H1 (cell line): ENCODE data around the gene IFIT5. TPM values are rescaled to one million over a fixed set of nuclear protein-coding genes. Genes with fewer than 3 reads are reported as not detected.

Experiments
- BRCA1 ChIP-seq: IDR thresholded peaks from 2 replicates; pipeline ENCODE4 v1.6.1; 2012; ENCODE audit warnings: low read depth, low read length, improper control_type of control experiment
- CBX5 ChIP-seq: fragments of 300-800, 300-1000 bp; sonication (generic); IDR thresholded peaks from 2 replicates; pipeline ENCODE4 v1.7.1; 2016; ENCODE audit warnings: antibody characterized with exemption, low read length, low read depth
- CHD1 ChIP-seq: IDR thresholded peaks from 2 replicates; pipeline ENCODE4 v1.6.1; 2012; ENCODE audit warnings: low read depth, low read length, improper control_type of control experiment
- CREB1 ChIP-seq: IDR thresholded peaks from 2 replicates; pipeline ENCODE4 v1.6.1; 2012; ENCODE audit warnings: inconsistent platforms
- CTBP2 ChIP-seq: IDR thresholded peaks from 2 replicates; pipeline ENCODE4 v1.7.0; 2011; ENCODE audit warnings: borderline replicate concordance, mild to moderate bottlenecking, moderate library complexity, mixed read lengths, low read length; ENCODE audit not compliant: insufficient read depth, insufficient read length
- KDM4A ChIP-seq: IDR thresholded peaks from one replicate; pipeline ENCODE4 v1.7.1; 2012; ENCODE audit warnings: low read depth, mild to moderate bottlenecking, moderate library complexity, low read length, inconsistent platforms; ENCODE audit not compliant: severe bottlenecking
- SIN3A ChIP-seq, 2 experiments: IDR thresholded peaks in 1 of 2; conservative IDR thresholded peaks in 1 of 2; 2 replicates each; pipeline ENCODE4 v1.6.1; 2011 to 2012; ENCODE audit warnings: low read length in 2 of 2, improper control_type of control experiment in 1 of 2, low read depth in 1 of 2, mild to moderate bottlenecking in 1 of 2
- SIRT6 ChIP-seq: IDR thresholded peaks from one replicate; pipeline ENCODE4 v1.7.1; 2012; ENCODE audit warnings: low read length, inconsistent platforms
- SRF ChIP-seq: IDR thresholded peaks from 2 replicates; pipeline ENCODE4 v1.6.1; 2011; ENCODE audit warnings: mild to moderate bottlenecking, low read depth, low read length, moderate library complexity
- polyA plus RNA-seq, 7 experiments: library from polyadenylated mRNA; depleted of rRNA in 3 of 7; stranded (reverse) in 5 of 7; unstranded in 2 of 7; fragments of >200 nt in 5 of 7; fragments of 200-250 nt in 2 of 7; gene quantifications; 1 replicate in 5 of 7; 2 replicates in 1 of 7; 4 replicates in 1 of 7; pipeline versions ENCODE4 v1.2.1 to v1.2.3, GENCODE V29; 2011 to 2013; ENCODE audit warnings: missing spikeins in 2 of 7, mixed read lengths in 2 of 7
- total RNA-seq: library from RNA; stranded (reverse); fragmentation: NEBNext Ultra II Directional; extraction: Animal tissue kit (Norgen Biotek cat#: 25700); gene quantifications from 2 replicates; pipeline ENCODE4 v1.2.1, GENCODE V29; 2021
- TF ChIP-seq, protein P1 (sequence below): fragments of 300-600 bp; sonication (generic); IDR thresholded peaks from 2 replicates; pipeline ENCODE4 v1.7.1; 2012; ENCODE audit warnings: low read length, moderate library complexity, mild to moderate bottlenecking, inconsistent platforms; ENCODE audit not compliant: insufficient replicate concordance

IFIT5 gene
- total and polyA plus RNA-seq, 2 of the 8 experiments (the other 6 are each of a cell fraction or from before 2014, with no cell fraction given): 0.94 to 2.6 TPM

DNA sequence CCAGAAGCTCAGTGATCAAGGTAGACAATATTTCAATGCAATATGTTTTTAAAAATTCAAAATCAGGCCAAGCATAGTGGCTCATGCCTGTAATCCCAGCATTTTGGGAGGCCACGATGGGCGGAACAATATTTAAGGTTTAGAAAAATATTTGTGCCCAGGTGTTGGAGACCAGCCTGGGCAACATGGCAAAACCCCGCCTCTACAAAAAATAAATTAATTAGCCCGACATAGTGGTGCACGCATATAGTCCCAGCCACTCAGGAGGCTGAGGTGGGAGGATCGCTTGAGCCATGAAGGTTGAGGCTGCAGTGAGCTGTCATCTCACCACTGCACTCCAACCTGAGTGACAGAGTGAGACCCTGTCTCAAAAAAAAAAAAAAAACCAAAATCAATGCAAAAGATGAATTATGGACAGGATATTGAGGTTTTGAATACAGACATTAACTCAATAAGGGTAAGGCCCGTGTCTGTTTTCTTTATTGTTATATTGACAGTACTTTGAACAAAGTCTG, 913 bp upstream of the IFIT5 start (continued):
- TF ChIP-seq, protein P1, sequence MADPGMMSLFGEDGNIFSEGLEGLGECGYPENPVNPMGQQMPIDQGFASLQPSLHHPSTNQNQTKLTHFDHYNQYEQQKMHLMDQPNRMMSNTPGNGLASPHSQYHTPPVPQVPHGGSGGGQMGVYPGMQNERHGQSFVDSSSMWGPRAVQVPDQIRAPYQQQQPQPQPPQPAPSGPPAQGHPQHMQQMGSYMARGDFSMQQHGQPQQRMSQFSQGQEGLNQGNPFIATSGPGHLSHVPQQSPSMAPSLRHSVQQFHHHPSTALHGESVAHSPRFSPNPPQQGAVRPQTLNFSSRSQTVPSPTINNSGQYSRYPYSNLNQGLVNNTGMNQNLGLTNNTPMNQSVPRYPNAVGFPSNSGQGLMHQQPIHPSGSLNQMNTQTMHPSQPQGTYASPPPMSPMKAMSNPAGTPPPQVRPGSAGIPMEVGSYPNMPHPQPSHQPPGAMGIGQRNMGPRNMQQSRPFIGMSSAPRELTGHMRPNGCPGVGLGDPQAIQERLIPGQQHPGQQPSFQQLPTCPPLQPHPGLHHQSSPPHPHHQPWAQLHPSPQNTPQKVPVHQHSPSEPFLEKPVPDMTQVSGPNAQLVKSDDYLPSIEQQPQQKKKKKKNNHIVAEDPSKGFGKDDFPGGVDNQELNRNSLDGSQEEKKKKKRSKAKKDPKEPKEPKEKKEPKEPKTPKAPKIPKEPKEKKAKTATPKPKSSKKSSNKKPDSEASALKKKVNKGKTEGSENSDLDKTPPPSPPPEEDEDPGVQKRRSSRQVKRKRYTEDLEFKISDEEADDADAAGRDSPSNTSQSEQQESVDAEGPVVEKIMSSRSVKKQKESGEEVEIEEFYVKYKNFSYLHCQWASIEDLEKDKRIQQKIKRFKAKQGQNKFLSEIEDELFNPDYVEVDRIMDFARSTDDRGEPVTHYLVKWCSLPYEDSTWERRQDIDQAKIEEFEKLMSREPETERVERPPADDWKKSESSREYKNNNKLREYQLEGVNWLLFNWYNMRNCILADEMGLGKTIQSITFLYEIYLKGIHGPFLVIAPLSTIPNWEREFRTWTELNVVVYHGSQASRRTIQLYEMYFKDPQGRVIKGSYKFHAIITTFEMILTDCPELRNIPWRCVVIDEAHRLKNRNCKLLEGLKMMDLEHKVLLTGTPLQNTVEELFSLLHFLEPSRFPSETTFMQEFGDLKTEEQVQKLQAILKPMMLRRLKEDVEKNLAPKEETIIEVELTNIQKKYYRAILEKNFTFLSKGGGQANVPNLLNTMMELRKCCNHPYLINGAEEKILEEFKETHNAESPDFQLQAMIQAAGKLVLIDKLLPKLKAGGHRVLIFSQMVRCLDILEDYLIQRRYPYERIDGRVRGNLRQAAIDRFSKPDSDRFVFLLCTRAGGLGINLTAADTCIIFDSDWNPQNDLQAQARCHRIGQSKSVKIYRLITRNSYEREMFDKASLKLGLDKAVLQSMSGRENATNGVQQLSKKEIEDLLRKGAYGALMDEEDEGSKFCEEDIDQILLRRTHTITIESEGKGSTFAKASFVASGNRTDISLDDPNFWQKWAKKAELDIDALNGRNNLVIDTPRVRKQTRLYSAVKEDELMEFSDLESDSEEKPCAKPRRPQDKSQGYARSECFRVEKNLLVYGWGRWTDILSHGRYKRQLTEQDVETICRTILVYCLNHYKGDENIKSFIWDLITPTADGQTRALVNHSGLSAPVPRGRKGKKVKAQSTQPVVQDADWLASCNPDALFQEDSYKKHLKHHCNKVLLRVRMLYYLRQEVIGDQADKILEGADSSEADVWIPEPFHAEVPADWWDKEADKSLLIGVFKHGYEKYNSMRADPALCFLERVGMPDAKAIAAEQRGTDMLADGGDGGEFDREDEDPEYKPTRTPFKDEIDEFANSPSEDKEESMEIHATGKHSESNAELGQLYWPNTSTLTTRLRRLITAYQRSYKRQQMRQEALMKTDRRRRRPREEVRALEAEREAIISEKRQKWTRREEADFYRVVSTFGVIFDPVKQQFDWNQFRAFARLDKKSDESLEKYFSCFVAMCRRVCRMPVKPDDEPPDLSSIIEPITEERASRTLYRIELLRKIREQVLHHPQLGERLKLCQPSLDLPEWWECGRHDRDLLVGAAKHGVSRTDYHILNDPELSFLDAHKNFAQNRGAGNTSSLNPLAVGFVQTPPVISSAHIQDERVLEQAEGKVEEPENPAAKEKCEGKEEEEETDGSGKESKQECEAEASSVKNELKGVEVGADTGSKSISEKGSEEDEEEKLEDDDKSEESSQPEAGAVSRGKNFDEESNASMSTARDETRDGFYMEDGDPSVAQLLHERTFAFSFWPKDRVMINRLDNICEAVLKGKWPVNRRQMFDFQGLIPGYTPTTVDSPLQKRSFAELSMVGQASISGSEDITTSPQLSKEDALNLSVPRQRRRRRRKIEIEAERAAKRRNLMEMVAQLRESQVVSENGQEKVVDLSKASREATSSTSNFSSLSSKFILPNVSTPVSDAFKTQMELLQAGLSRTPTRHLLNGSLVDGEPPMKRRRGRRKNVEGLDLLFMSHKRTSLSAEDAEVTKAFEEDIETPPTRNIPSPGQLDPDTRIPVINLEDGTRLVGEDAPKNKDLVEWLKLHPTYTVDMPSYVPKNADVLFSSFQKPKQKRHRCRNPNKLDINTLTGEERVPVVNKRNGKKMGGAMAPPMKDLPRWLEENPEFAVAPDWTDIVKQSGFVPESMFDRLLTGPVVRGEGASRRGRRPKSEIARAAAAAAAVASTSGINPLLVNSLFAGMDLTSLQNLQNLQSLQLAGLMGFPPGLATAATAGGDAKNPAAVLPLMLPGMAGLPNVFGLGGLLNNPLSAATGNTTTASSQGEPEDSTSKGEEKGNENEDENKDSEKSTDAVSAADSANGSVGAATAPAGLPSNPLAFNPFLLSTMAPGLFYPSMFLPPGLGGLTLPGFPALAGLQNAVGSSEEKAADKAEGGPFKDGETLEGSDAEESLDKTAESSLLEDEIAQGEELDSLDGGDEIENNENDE: no peak
- TF ChIP-seq SIRT6 (no peak), SIN3A (conservative IDR thresholded peaks at IDR 0.05 in 1 of 2, IDR thresholded peaks at IDR 0.05 in 1 of 2; ENCODE audit: low read depth in 1 of 2, low read length in 2 of 2) (no peak), KDM4A (no peak), SRF (no peak), CHD1 (no peak), CTBP2 (no peak), CREB1 (no peak), CBX5 (no peak), BRCA1 (no peak)
